ENCODE results near the gene ZNF814. TPM values are rescaled to one million over a fixed set of nuclear protein-coding genes. Genes with fewer than 3 reads are reported as not detected.
A peak's percentile ranks its signal among the peaks of the same experiment; 100 is the strongest.

The ZNF814 gene
- total and polyA plus RNA-seq, 2 experiments from 2014 or later: 80.4 to 86.9 TPM

DNA sequence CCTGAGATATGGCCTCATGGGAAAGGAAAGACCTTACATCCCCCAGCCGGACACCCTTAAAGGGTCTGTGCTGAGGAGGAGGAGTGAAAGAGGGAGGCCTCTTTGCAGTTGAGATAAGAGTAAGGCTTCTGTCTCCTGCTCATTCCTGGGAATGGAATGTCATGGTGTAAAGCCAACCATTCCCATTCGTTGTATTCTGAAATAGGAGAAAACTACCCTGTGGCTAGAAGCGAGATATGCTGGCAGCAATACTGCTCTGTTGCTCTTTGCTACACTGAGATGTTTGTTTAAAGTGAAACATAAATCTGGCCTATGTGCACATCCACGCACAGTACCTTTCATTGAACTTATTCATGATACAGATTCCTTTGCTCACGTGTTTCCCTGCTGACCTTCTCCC lies 59.5 kb downstream of the ZNF814 start:
- TF ChIP-seq POLR2AphosphoS5 (IDR thresholded peaks at IDR 0.05; ENCODE audit: low read depth): no peak
- no peak for TF ChIP-seq REST (IDR thresholded peaks at IDR 0.05; ENCODE audit: unreplicated experiment)
- no peak for TF ChIP-seq ZNF114 (CRISPR knock-in tag; IDR thresholded peaks at IDR 0.05)
- TF ChIP-seq CREB1 (CRISPR knock-in tag; IDR thresholded peaks at IDR 0.05; ENCODE audit: low read depth): no peak
- TF ChIP-seq EZH2 (IDR thresholded peaks at IDR 0.05; ENCODE audit: low read depth, unreplicated experiment): no peak
- Histone ChIP-seq H3K4me3 (no peak overlapping the region), H3K9me2 (ENCODE audit: insufficient read depth) (no peaks in the 10 kb centered on the region), H3K27ac (ENCODE audit: low read depth) (peak overlapping the region; percentile 55), H3K36me3 (ENCODE audit: insufficient read depth) (no peaks in the 10 kb centered on the region; the same call in 1 of the 2 replicates), H3K4me1 (ENCODE audit: insufficient read depth) (peaks cover 17% of the 10 kb centered on the region), H4K20me1 (replicated peaks; ENCODE audit: insufficient read depth) (peaks cover 44% of the 10 kb centered on the region), H2AFZ (no peak overlapping the region), H3K79me2 (replicated peaks; ENCODE audit: insufficient read depth) (peaks cover 77% of the 10 kb centered on the region), H3F3A (replicated peaks; ENCODE audit: low read depth) (peaks cover 12% of the 10 kb centered on the region), H3K27me3 (ENCODE audit: insufficient read depth) (no peaks in the 10 kb centered on the region), H3K4me2 (0 out of 2 replicates have a peak overlapping the region, but pooled peaks have one; percentile 12)
- H3K36me3 Mint-ChIP-seq (ENCODE audit: low read depth): peaks cover 45% of the 10 kb centered on the region
- H3K27me3 Mint-ChIP-seq (ENCODE audit: insufficient read depth, low read depth, poor library complexity): peaks cover 8% of the 10 kb centered on the region
- peak overlapping the region; percentile 97 for H3K27ac Mint-ChIP-seq
- DNase-seq (ENCODE audit: low spot score): no peak
- no peaks in the 10 kb centered on the region for H3K9me3 Mint-ChIP-seq
- peaks cover 38% of the 10 kb centered on the region for H3K4me1 Mint-ChIP-seq
- H3K4me3 Mint-ChIP-seq: peak overlapping the region; percentile 98; the same call in 1 of the 3 replicates
- ATAC-seq: no peak

DNA sequence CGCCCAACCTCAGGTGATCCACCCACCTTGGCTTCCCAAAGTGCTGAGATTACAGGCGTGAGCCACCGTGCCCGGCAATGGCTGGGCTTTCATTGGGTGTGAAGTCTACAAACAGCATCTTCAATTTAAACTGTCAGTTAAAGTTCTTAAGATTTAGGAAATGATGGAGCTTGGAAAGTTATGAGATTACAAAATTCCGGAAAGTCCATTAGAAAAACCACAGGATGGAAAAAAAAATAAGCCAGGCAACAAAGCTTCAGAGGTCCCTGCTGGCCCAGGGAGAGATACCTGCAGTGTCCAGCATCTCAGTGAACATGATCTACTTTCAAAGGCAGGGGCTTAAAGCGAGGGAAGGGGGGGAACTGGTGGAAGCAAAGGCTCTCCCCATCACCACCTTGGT lies 63.3 kb downstream of the ZNF814 start:
- no peak for ATAC-seq
- no peak overlapping the region for H3K4me2 ChIP-seq
- H3K27ac ChIP-seq (ENCODE audit: low read depth): no peak overlapping the region
- H3K9me2 ChIP-seq (ENCODE audit: insufficient read depth): no peaks in the 10 kb centered on the region
- peaks cover 92% of the 10 kb centered on the region for H3K79me2 ChIP-seq (replicated peaks; ENCODE audit: insufficient read depth)
- peaks cover 13% of the 10 kb centered on the region for H3F3A ChIP-seq (replicated peaks; ENCODE audit: low read depth)
- H3K4me1 ChIP-seq (ENCODE audit: insufficient read depth): peaks cover 20% of the 10 kb centered on the region
- Mint-ChIP-seq H3K36me3 (ENCODE audit: low read depth) (peaks cover 58% of the 10 kb centered on the region), H3K4me3 (no peak overlapping the region), H3K27me3 (ENCODE audit: insufficient read depth, low read depth, poor library complexity) (peaks cover 10% of the 10 kb centered on the region), H3K4me1 (peaks cover 48% of the 10 kb centered on the region), H3K27ac (no peak overlapping the region), H3K9me3 (no peaks in the 10 kb centered on the region)
- H3K4me3 ChIP-seq: no peak overlapping the region
- peaks cover 64% of the 10 kb centered on the region for H4K20me1 ChIP-seq (replicated peaks; ENCODE audit: insufficient read depth)
- H2AFZ ChIP-seq: no peak overlapping the region
- H3K36me3 ChIP-seq (ENCODE audit: insufficient read depth): peaks cover 3% of the 10 kb centered on the region; the same call in 1 of the 2 replicates
- no peaks in the 10 kb centered on the region for H3K27me3 ChIP-seq (ENCODE audit: insufficient read depth)
- DNase-seq (ENCODE audit: low spot score): no peak
- TF ChIP-seq ZNF331 (CRISPR knock-in tag; IDR thresholded peaks at IDR 0.05; ENCODE audit: low read depth): no peak
- TF ChIP-seq EZH2phosphoT487 (IDR thresholded peaks at IDR 0.05; ENCODE audit: unreplicated experiment): no peak
- no peak for TF ChIP-seq POLR2AphosphoS5 (IDR thresholded peaks at IDR 0.05; ENCODE audit: low read depth)
- TF ChIP-seq NANOG (IDR thresholded peaks at IDR 0.05; ENCODE audit: borderline replicate concordance): no peak
- TF ChIP-seq, protein P1, sequence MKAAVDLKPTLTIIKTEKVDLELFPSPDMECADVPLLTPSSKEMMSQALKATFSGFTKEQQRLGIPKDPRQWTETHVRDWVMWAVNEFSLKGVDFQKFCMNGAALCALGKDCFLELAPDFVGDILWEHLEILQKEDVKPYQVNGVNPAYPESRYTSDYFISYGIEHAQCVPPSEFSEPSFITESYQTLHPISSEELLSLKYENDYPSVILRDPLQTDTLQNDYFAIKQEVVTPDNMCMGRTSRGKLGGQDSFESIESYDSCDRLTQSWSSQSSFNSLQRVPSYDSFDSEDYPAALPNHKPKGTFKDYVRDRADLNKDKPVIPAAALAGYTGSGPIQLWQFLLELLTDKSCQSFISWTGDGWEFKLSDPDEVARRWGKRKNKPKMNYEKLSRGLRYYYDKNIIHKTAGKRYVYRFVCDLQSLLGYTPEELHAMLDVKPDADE (IDR thresholded peaks at IDR 0.05): no peak
- no peak for TF ChIP-seq EZH2 (IDR thresholded peaks at IDR 0.05; ENCODE audit: low read depth, unreplicated experiment)
- no peak for TF ChIP-seq ZNF114 (CRISPR knock-in tag; IDR thresholded peaks at IDR 0.05)
- TF ChIP-seq ZNF462 (CRISPR knock-in tag; IDR thresholded peaks at IDR 0.05): no peak
